Right lobe of liver (tissue), 6 donors: ENCODE data around the gene SLCO3A1. TPM values are rescaled to one million over a fixed set of nuclear protein-coding genes. Genes with fewer than 3 reads are reported as not detected.
A peak's percentile ranks its signal among the peaks of the same experiment; 100 is the strongest.
"Not testable (repeated sequence)": the region's sequence is repeated elsewhere in the genome, so short reads cannot be mapped to it uniquely, and the experiment has no call there.

Experiments used
- ATAC-seq, 4 donors: fragments of 200-7000 bp; cut with Tn5 transposase; one replicate each; pipeline ENCODE4 v1.9.1; 2020; ENCODE audit warnings: mild to moderate bottlenecking in 4 of 4, moderate library complexity in 4 of 4
- DNase-seq, 3 donors: peaks; one replicate each; pipeline ENCODE4 v3.0.0-alpha.2; 2020
- H3K27ac ChIP-seq, 3 donors: fragments of 200-600 bp; one replicate each; pipeline ENCODE4 v1.8.0; 2022
- H3K27me3 ChIP-seq, 2 donors: fragments of 200-600 bp; one replicate each; pipeline ENCODE4 v1.8.0; 2022
- H3K36me3 ChIP-seq, 4 donors: fragments of 200-600 bp; sonication (generic) in 1 of 4; one replicate each; pipeline versions ENCODE4 v1.5.1 to v1.8.0; 2017 to 2022; ENCODE audit warnings: control low read depth in 1 of 4
- H3K4me1 ChIP-seq, 4 donors: fragments of 200-600 bp; sonication (generic) in 1 of 4; one replicate each; pipeline versions ENCODE4 v1.5.1 to v1.8.0; 2017 to 2022; ENCODE audit warnings: control low read depth in 1 of 4
- H3K4me3 ChIP-seq, 3 donors: fragments of 200-600 bp; one replicate each; pipeline ENCODE4 v1.8.0; 2022
- H3K9me3 ChIP-seq, 4 donors: fragments of 200-600 bp; sonication (generic) in 1 of 4; one replicate each; pipeline versions ENCODE4 v1.5.1 to v1.8.0; 2017 to 2022; ENCODE audit warnings: control low read depth in 1 of 4
- CTCF ChIP-seq, 4 donors: fragments of 200-600 bp in 3 of 4; fragments of 450-650 bp in 1 of 4; IDR thresholded peaks; one replicate each; pipeline versions ENCODE4 v1.5.1 to v1.8.0; 2016 to 2022; ENCODE audit warnings: antibody characterized with exemption in 4 of 4, mild to moderate bottlenecking in 2 of 4
- POLR2A ChIP-seq: fragments of 450-650 bp; IDR thresholded peaks from one replicate; pipeline ENCODE4 v1.6.1; 2017; ENCODE audit warnings: antibody characterized with exemption, mild to moderate bottlenecking
- WGBS: methylation state at CpG from one replicate; pipeline ENCODE4 v1.1.6; 2018; ENCODE audit warnings: low coverage, low lambda C conversion rate; ENCODE audit not compliant: insufficient coverage; ENCODE audit errors: missing lambda C conversion rate; 5-methylcytosine and 5-hydroxymethylcytosine counted together
- intact Hi-C, 2 donors: fragments of 100-400 bp; cut with DNase I; formaldehyde crosslinking; loops; one replicate each; pipeline versions ENCODE4 v1.11.2 to v1.14.1; 2022
- total RNA-seq, 6 experiments: library from RNA; depleted of rRNA in 2 of 6; stranded (reverse); fragments of >200 nt in 2 of 6; fragmentation: NEBNext Ultra II Directional in 3 of 6; extraction: Animal tissue kit (Norgen Biotek cat#: 25700) in 3 of 6; gene quantifications; one replicate each; pipeline versions ENCODE4 v1.1.0 to v1.2.4, GENCODE V29; 2016 to 2023
- donor health status: DM: no; HTN: yes; CAD: no.
- donor health status: DM: no; HTN: no; CAD: no.
- donor health status: DM: no; HTN: no; CAD: no.
- donor health status: DM: no; HTN: yes; CAD: no.
- donor health status: DM: no; HTN: yes; CAD: no.

SLCO3A1 gene
- total RNA-seq, 6 experiments from 2014 or later, result 2.4 to 7.7 (median 3.7) TPM

GRCh38 chr15:92069308-92070250 lies 216.1 kb downstream of the SLCO3A1 start:
- Histone ChIP-seq H3K4me1 (no peaks in the 10 kb centered on the region), H3K27me3 (no peaks in the 10 kb centered on the region), H3K4me3 (no peak overlapping the region), H3K9me3 (no peaks in the 10 kb centered on the region), H3K27ac (peak overlapping the region in 2 of 3 donors; percentile 10 to 58), H3K36me3 (no peaks in the 10 kb centered on the region)
- DNase-seq, result peak in 1 of 3 donors; percentile 40
- TF ChIP-seq POLR2A, result no peak
- no peak for TF ChIP-seq CTCF (IDR thresholded peaks at IDR 0.05)
- intact Hi-C loops, result loop anchor here (10.0 kb wide), 3 partner anchors 215 to 365 kb away; partner anchors contain the start of gene SLCO3A1 (in 1 of the 2)
- WGBS, result 42% methylated on average over 19 of the region's 20 CpGs
- peak; percentile 57 to 84 (median 68) for ATAC-seq

GRCh38 chr15:92070251-92070650 lies 216.7 kb downstream of the SLCO3A1 start:
- H3K4me3 ChIP-seq, H3K9me3 ChIP-seq, H3K36me3 ChIP-seq, ATAC-seq, H3K4me1 ChIP-seq, H3K27me3 ChIP-seq, DNase-seq: not testable (repeated sequence)
- intact Hi-C loops, result loop anchor here (10.0 kb wide), 3 partner anchors 215 to 365 kb away; partner anchors contain the start of gene SLCO3A1 (in 1 of the 2)
- peak overlapping the region in 2 of 3 donors; percentile 10 to 58 for H3K27ac ChIP-seq
- WGBS, result 72% methylated on average over 4 of the region's 8 CpGs

GRCh38 chr15:92071045-92071634 lies 217.6 kb downstream of the SLCO3A1 start:
- H3K27ac ChIP-seq, result no peak overlapping the region
- WGBS, result 68% methylated on average over 5 of the region's 12 CpGs
- peak in 3 of 4 donors; percentile 27 to 56 (median 28) for ATAC-seq
- peak in 1 of 3 donors; percentile 46 for DNase-seq
- H3K9me3 ChIP-seq, result no peaks in the 10 kb centered on the region
- no peaks in the 10 kb centered on the region for H3K36me3 ChIP-seq
- H3K4me1 ChIP-seq, result no peaks in the 10 kb centered on the region
- no peaks in the 10 kb centered on the region for H3K27me3 ChIP-seq
- TF ChIP-seq POLR2A (no peak), CTCF (IDR thresholded peaks at IDR 0.05) (no peak)
- H3K4me3 ChIP-seq, result no peak overlapping the region
- intact Hi-C loops, result loop anchor here (10.0 kb wide), 3 partner anchors 216 to 366 kb away; partner anchors contain the start of gene SLCO3A1 (in 1 of the 2)

- TF ChIP-seq CTCF (IDR thresholded peaks at IDR 0.05), result no peak
- no peak for TF ChIP-seq POLR2A
- intact Hi-C loops, result loop anchor here (10.0 kb wide), 3 partner anchors 218 to 368 kb away; partner anchors contain the start of gene SLCO3A1 (in 1 of the 2)
- WGBS, result 68% methylated on average over 9 of the region's 9 CpGs
- Histone ChIP-seq H3K27ac (no peak overlapping the region), H3K27me3 (no peaks in the 10 kb centered on the region), H3K9me3 (no peaks in the 10 kb centered on the region), H3K4me1 (no peaks in the 10 kb centered on the region), H3K4me3 (no peak overlapping the region), H3K36me3 (no peaks in the 10 kb centered on the region)
- ATAC-seq, result no peak
- DNase-seq, result no peak
These were observed 219.7 kb downstream of the SLCO3A1 start for GRCh38 chr15:92073044-92073785.
